Stimulated activated naive CD4-positive, alpha-beta T cell (primary cell): ENCODE results near the gene SGO2.
"Not testable (repeated sequence)": the region's sequence is repeated elsewhere in the genome, so short reads cannot be mapped to it uniquely, and the experiment has no call there.

Source experiments
- DNase-seq, 6 experiments: peaks; one replicate each; lab custom pipeline; 2025; lab: John Stamatoyannopoulos, UW

Gene SGO2

DNA sequence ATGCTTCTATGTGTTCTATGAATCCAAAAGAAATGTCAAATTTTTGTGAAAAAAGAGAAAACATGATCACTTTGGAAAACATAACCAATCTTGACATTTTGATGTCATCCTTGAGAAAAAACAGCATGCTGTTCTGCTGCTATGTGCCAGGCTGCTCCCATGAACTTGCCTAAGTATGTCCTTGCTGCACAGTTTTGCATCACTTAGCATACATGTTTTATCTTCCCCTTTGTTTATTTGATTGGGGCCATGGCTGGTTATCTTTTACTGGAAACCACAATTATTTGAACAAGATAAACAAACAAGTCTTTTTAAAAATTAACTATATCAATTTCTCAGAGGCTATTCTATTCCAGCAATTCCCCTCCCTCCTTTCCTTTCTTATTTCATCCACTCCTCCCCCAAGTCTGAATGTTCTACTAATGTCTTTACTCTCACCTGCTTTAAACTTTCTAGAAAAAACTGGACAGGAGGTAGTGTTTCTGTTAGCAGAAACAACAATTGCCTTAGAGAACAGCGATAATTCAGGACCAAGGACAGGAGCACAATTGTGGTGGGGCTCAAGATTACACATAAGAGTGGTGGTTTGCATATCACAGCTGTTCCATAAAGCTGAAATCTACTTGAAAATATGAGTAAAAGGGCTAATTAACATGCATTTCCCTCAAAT lies 66.5 kb downstream of the SGO2 start:
- DNase-seq, result no peak

DNA sequence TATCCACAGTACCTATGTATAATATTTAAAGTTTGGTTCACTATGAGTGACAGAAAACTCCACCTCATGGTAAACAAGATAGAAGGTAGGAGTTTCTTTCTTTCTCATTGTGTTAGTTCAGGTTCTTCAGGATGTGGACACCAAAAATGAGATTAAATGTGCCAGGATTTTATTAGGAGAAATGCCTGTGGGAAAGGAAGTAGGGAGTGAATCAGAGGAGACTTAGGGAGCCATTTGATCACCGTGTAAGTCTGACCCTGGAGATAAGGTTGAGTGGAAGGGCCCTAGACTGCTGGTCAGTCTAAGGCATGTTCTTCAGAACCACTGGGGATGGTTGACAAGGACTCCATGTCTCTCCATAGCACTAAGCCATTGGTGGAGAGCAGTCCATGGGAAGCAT lies 67.9 kb downstream of the SGO2 start:
- no peak for DNase-seq

DNA sequence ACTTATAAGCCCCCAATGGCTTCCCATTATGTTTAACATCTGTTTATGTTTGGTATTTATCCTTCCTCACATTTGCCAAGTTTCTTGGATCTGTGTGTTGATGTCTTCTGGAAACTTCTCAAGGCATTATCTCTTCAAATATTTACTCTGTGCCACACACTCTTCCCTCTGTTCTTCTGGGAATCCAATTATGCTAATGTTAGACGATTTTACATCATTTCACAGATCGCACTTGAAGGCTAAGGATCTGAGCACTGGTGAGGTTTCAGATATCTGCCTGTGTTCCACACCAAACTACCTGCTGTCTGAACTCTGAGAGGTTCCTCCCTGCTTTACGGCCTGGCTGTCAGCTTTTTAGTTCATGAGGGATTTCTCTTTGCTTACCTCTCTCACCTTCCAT lies 69.9 kb downstream of the SGO2 start:
- DNase-seq, result no peak

DNA sequence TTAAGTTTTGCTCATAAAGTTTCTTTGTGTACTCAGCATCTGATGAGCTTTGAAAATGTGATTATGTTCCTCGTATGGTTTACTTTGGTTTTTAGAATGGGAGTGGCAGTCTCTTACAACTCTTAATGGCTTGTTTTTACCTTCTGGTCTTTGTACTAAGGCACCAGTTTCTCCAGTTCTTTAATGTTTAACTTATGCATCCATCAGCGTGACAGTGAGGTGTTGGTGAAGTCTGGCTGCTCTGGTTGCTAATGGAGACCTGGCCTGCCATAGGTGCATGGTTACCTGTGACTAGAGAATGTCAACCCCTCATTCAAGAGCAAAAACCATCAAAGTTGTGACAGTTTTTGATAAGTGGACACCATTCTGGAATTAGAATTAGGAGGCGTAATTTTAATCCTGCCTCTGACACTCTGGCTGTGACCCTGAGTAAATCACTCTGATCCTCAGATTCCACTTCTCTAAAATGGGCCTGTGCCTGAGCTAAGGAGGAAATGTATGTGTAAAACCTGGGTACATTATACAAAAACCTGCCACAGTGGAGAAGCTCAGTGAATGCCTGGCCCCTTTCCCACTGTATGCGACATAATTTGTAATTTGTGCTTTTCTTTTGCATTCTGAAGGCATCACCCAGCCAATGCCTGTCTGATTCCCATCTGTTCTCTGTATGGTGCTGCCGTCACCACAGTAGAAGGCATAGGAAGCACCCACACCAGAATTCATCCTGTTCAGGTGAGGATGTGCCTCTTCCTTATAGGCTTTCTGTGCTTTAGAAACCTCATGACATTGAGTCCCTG lies 71.0 kb downstream of the SGO2 start:
- DNase-seq, result no peak

DNA sequence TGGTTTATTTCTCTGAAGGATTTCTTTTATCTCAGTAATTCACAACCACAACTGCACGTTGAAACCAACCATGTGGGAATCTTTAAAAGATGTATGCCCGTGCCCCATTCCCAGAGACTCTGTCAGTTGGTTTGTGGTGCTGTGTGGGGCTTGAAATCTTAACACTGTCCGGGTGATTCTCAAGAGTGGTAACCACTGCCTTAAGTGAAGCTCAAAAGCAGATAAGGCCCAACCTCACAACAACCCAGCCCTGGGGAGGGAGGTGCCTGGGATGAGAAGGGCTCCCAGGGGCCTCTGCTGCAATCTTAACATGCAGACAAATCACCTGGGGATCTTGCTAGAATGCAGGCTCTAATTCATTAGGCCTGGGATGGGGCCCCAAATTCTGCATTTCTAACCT lies 73.2 kb downstream of the SGO2 start:
- no peak for DNase-seq

DNA sequence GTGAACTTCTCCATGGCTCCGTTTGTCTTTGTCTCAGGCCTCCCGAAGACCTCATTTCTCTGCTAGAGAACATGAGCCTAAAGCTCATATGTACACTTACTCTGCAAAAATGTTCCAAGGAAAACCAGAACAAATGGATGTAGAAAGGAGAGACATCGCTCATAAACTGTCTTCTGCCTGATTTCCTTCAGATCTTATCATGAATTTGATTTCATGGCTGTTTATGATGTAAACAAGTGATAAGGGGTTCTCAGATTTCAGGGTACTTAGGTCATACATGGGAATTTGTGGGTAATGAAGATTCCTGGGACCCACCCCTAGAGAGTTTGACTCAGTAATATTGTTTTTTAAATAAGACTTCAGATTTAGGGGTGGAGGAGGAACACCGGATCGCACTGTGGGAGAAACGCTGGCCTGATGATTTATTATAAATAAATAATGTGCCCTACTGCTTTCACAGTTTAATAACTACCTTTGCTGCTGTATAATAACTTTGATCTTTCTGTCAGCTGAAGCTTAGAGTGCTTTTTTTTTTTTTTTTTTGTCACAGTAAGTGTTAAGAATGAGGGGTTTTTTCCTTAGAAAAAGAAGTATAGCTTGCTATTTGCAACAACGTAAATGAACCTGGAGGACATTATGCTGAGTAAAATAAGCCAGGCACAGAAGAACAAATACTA lies 74.7 kb downstream of the SGO2 start:
- DNase-seq, result no peak

DNA sequence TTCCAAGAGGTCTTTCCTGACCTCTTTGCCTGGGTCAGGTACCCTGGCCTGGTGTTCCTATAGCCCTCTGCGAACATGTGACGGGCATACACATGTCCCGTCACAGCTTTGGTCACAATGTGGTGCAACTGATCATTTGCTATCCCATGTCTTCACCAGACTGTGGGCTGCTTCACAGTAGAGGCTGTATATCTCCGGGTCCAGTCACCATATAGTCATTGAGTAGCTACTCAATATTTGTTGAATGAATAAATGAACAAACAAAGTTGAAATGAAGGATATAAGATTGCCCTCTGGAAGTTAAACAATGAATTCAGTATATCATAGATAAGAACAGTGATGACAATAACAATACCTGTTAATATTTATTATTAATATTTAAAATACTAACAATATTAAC lies 76.6 kb downstream of the SGO2 start:
- DNase-seq, result no peak

DNA sequence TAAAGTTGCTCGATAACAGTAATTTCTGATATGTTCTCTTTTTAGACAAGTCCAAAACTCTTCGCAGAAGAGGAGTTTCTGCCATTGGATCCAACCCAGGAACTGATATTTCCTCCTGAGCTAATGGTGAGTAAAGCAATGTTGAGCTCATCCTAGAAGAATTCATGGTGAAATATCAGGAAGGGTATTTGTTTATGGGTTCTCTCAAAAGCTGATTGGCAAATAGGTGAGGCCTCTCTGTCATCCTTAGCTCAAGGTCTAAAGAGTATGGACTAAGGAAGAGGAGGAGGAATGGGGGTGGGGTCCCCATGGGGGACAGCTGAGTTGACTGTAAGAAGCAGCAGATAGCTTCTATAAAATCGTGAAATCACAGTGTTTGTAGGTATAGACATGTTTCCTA lies 78.0 kb downstream of the SGO2 start:
- DNase-seq, result no peak

DNA sequence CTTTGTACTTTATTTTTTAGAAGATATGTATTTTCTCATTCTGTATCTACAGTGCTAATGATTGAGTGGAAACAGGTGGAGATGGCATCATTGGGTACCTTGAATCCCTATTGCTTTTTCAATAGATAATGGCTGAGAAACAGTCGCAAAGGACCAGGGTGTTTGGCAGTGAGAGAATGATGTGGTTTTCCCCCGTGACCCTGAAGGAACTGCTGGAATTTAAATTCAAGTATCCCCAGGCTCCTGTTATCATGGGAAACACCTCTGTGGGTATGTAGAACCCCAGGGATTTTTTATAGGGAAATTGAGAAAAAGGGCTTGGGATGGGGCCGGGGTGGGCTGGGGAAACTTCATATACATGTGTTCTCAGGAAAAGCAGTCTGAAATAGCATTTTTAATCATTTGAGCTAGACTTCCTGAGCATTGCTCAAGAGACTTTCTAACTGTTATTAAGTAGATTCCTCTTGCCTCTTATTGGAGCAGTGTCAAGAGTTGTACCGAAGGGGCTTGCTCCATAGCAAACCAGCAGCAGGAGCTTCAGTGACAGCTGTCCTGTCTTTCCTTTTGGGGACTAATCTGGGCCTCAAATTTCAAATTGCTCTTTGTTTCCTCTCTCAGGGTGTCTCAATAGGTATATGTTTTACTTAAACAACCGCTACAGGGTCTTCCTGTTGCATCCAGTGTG lies 78.7 kb downstream of the SGO2 start:
- DNase-seq, result no peak

DNA sequence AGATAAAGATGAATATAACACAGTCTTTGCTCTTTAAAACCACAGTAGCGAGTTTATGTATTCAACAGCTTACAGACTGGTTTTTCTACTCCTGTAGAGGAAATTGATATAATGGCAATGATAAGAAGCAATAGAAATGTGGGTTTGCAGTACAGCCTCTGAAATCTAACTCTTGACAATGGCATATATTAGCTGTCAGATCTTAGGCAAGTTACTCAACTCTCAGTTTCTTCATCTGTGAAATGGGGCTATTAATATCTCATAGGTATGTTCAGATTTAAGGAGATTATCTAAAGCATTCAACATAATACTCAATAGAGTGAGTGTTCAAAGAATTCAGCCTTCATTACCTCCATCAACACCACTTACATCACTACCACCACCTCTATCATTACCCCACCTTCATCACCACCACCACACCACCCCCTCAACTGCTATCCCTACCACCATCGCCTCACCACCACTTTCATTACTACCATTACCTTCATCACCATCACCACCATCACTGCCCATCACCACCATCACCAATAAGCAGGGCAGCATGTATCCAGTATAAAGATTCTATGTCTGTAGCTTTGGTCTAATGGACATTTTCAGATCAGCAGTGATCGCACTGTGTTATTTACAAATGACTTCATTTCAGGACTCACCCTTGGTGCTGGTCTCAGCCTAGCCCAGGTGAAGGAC lies 82.5 kb downstream of the SGO2 start:
- no peak for DNase-seq

DNA sequence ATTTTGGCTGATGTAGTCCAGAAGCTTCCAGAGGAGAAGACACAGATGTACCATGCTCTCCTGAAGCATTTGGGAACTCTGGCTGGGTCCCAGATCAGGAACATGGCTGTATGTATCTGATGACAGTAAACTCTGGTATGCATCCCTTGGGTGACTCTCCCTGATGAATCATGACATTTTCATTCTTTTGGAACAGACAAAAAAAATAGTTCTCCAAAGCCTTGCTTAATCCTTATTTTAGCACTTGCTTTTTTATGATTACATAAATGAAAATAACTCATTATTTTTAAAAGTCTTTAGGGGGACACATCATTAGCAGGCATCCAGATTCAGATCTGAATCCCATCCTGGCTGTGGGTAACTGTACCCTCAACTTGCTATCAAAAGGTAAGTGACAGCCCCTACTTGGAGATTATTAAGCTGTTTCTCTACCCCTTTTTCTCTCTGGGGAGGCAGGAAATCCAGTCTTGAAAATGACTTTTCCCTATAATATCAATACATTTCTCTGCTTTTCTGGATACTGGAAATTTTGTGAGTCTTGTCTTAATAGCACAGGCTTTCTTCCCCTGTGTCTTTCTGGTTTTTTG lies 83.1 kb downstream of the SGO2 start:
- no peak for DNase-seq

DNA sequence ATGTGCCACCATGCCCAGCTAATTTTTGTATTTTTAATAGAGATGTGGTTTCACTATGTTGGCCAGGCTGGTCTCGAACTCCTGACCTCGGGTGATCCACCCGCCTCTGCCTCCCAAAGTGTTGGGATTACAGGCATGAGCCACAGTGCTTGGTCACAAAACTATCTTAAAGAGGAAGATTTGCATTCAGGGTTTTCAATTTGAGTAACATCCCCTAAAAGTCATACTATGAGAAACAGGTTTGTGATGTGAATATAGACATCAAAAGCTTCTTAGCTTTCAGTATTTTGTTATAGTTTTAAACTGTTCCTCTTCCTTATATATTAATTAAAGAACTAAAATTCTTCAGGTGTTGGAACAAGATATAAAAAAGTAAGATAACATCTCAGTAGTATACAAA lies 84.2 kb downstream of the SGO2 start:
- DNase-seq, result not testable (repeated sequence)

DNA sequence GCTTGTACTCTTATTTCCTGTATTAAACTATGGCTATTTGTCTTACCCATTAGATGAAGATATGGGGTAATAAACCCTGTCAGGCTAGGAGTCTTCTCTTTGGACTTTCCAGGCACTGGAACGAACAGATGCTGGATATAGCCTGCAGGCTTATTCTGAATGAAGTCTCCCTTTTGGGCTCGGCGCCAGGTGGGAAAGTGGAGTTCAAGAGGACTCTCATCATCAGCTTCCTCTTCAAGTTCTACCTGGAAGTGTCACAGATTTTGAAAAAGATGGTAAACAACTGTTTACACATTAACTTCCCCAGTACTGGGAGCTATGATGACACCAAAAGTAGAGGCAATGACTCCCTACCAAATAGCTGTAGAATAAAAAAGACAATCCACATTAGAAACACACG lies 87.7 kb downstream of the SGO2 start:
- DNase-seq, result no peak

DNA sequence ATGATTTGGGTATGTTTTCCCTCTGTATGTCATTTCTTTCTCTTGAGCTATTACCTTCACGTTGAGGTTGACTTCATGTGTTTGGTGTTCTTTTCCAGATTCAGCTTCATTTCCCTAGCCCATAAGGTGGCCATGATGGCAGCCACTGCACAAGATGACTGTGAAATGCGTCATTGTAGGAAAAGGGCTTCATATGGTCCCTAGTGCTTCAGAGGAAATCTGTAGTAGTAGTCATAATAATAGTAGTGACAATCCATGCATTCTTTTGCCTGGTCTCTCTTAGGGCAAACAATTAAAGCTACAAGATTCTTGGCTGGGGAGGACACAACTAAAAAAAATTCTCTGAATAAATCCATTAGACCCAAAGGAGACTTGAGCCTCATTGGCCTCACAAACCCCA lies 88.2 kb downstream of the SGO2 start:
- DNase-seq, result no peak

DNA sequence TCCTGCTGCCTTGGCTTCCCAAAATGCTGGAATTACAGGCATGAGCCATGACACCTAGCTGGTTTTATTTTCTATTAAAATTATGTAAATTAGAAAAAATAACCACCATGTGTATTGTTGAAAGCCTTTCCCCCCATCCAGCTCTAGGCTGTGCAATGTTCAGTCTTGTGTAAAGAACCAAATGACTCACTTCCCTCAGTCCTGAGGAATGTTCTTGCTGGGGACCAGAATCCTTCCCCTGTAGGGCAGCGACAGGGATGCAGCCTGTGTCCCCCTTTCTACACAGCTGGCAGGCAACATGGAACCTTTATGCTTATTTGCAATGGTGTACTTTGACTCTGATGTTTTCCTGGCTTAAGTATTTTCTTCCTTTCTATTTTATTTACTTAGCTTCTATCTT lies 89.2 kb downstream of the SGO2 start:
- DNase-seq, result no peak

DNA sequence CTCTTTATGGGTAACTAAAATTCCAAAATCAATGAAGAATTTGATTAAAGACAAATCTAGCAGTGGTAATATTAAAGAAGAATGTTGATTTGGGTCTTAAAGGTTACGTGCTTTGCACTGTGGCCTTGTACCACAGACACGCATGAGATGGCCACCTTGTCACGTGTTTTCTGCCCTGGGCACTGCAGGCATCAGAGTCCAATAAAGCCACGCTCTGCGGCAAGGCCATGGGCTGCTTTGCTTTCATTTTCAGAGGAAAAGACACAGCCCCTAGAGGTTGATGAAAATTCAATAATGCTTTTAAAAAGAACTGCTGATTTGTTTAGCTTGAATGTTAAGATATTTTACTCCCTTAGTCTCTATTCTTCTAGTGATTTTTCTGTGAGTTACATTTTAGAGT lies 90.2 kb downstream of the SGO2 start:
- peak in 1 of 6 experiments; percentile 2 for DNase-seq

DNA sequence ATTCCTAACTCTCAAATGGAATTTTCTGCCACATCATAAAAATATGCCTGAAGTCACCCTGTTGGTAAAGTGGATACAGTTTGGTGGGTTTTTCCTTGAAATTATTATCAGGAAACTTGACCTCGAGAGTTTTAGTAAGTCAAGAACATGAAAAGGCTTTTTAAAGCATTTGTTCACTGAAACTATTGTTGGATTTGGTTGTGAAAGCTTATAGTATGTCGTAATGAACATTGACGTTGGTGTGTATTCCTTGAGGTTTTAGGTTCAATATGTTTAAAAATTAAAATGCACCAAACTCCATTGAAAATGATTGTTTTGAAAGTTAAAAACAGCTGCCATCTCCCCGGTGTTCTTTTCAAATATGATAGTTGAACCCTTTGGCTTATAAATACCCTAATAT lies 90.6 kb downstream of the SGO2 start:
- DNase-seq, result no peak

DNA sequence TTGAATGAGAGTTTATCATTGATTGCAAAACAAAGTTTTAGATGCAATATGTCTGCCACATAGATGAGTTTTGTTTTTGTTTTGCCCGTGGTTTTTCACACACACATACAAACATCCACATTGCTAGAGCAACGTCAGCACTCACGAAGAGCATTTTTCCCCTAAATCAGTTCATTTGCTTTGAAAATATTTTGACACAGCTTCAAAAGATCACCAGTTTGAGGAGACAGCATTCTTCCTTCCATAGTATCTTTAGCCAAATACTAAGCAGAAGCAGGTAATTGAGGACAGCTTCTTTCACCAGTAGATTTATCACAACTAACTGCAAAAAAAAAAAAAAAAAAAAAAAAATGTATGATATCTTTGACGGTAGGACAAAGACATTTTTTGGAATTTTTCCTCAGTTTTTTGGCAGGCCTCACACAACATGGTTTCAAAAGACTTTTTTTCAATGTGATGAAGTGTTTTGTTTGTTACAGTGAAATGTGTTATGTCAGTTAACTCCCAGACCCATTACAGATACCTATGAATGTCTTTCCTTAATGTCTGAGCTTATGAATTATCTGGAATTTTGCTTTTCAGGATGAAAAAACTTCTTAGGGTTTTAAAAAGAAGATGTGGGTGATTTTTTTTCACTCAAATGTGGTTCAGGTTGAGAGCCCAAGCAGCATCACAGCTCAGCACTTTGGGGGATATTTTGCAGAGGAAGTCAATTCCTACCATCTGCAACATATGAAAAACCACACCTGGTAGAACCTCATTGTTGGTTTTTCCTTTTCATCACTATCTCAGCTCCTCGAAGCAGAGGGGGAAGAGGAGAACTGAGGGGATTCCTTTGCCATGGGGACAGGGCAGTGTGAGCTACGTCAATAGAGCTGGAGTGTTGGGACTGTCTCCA lies 91.4 kb downstream of the SGO2 start:
- DNase-seq, result no peak

DNA sequence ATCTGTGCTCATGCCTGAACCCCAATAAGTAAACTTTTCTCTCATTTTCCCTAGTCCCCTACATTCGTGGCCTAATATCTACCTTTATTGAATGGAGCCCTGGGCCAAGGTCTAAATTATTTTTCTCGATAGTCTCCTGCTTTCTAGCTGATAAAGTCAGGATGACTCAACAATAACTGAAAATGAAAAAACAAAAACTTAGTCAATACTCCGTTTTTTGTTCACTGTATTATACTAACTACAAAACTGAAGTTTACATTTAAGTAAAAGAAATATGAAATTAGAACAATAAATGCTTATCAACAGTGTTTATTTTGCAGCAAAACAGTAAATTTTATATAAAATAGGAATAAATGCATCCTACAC lies 92.0 kb downstream of the SGO2 start:
- no peak for DNase-seq

DNA sequence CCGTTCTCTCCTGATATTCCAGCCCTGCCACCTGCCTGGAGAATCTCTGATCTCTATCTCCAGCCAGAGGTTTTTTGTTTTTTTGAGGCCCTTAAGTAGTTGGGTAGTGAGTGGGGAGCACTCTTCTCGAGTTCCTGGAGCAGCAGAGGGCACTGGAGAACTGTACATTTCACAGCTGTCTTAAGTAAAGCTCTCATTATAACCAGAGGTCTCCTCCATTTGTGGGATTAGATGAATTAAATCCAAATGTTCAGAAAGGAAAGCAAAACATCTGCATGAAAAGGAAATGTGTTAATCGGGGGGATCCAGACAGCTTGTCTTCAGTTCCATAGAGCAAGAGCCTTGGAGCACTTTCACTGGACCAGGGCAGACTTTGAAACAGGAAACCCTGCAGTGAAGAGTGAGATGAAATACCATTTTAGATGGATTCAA lies 92.6 kb downstream of the SGO2 start:
- no peak for DNase-seq

DNA sequence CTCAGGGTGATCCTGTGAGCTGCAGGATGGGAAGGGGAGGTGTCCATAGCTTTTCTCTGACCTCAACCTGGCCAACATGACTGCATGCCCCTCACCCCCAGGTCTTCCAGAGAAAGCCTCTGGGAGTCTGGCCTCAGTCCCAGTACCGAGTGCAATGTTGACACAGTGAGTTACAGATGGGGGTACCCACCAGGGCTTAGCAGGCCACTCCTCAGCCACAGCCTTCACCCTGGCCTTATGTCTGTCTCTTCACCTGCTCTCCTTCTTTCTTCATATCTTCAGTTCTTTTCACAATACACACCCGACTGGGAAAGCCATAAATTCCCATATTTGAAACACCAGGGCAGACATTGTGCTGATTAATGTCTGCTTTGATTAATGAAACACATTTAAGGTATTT lies 93.3 kb downstream of the SGO2 start:
- DNase-seq, result no peak
